Measurements from ENCODE around the gene CREB5.

The CREB5 gene

GRCh38 chr7:28588602-28589001, 176.3 kb downstream of the CREB5 start:
- H3K4me3 ChIP-seq (replicated peaks in 1 of 2; ENCODE audit: low read depth in 2 of 2, low read length in 2 of 2): no peak overlapping the region
- no peak for TF ChIP-seq CTCF (IDR thresholded peaks at IDR 0.05; ENCODE audit: low read depth, low read length)
- no peak for DNase-seq (ENCODE audit: low read depth in 2 of 2)

DNA sequence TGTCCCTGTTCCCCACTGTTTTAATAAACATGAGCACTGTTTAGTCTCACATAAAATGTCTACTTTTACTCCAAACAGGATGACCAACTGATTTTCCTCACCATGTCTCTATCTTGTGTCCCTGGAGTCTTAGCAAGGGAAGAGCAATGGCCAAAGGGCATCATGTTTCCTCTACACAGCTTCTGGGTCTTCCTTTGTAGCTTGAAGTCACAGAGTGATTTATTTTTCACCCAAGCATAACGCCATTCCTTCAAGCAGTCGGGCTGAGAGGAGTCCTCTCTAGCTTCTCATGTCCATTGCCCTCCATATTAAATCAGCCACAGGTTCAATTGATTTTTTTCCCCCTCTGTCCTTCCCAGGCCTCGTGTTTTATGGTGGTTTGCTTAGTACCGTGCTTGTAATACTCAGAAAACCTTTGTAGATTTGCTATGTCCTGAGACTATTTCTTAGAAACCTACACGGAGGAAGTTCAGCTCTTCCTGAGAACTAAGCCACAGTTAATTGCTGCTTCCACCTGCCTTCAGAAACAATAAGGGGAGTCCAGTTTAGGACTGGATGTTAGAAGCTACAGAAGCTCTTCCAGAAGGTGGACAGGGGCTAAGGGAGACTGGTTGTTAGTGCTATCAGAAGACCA, 178.8 kb downstream of the CREB5 start:
- DNase-seq (ENCODE audit: low read depth in 2 of 2): no peak
- no peak for TF ChIP-seq CTCF (IDR thresholded peaks at IDR 0.05; ENCODE audit: low read depth, low read length)
- H3K4me3 ChIP-seq (replicated peaks in 1 of 2; ENCODE audit: low read depth in 2 of 2, low read length in 2 of 2): no peak overlapping the region

- H3K4me3 ChIP-seq (replicated peaks in 1 of 2; ENCODE audit: low read depth in 2 of 2, low read length in 2 of 2): no peak overlapping the region
- TF ChIP-seq CTCF (IDR thresholded peaks at IDR 0.05; ENCODE audit: low read depth, low read length): no peak
- DNase-seq (ENCODE audit: low read depth in 2 of 2): no peak
Measured at GRCh38 chr7:28591725-28592349, 179.5 kb downstream of the CREB5 start.

- no peak overlapping the region for H3K4me3 ChIP-seq (replicated peaks in 1 of 2; ENCODE audit: low read depth in 2 of 2, low read length in 2 of 2)
- no peak for TF ChIP-seq CTCF (IDR thresholded peaks at IDR 0.05; ENCODE audit: low read depth, low read length)
- DNase-seq (ENCODE audit: low read depth in 2 of 2): no peak
Measured at GRCh38 chr7:28592861-28593260, 180.5 kb downstream of the CREB5 start.

GRCh38 chr7:28595076-28595475, 182.8 kb downstream of the CREB5 start:
- H3K4me3 ChIP-seq (replicated peaks in 1 of 2; ENCODE audit: low read depth in 2 of 2, low read length in 2 of 2): no peak overlapping the region
- no peak for DNase-seq (ENCODE audit: low read depth in 2 of 2)
- TF ChIP-seq CTCF (IDR thresholded peaks at IDR 0.05; ENCODE audit: low read depth, low read length): no peak

DNA sequence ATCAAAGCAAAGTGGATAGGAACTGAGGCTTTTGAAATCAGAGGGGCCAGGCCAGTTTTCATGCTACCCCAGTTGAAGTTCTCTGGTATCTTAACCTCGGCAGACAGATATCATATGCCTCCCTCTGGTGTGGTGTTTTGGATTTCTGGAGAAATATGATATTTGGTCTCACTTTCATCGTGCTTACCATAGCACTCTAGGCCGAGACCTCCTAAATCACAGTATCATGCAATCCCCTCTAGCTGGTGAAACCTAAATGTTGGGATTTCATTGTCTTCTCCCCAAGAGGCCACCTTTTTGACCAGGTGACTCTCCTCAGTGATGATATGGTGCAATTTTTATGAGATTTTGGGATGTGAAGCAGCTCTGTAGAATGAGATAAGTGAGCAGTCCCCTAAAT, 183.5 kb downstream of the CREB5 start:
- DNase-seq (ENCODE audit: low read depth in 2 of 2): no peak
- no peak for TF ChIP-seq CTCF (IDR thresholded peaks at IDR 0.05; ENCODE audit: low read depth, low read length)
- no peak overlapping the region for H3K4me3 ChIP-seq (replicated peaks in 1 of 2; ENCODE audit: low read depth in 2 of 2, low read length in 2 of 2)
